Neural cell (in vitro differentiated cells): Measurements from ENCODE around the gene DEFB114. TPM values are rescaled to one million over a fixed set of nuclear protein-coding genes. Genes with fewer than 3 reads are reported as not detected.

Experiments
- H2AFZ ChIP-seq: fragments of 200-600, 300-800 bp; sonication (generic), shearing (Covaris generic); 2 replicates; pipeline ENCODE4 v1.6.0; 2014; ENCODE audit warnings: low read depth, mild to moderate bottlenecking, antibody characterized with exemption, low read length, moderate library complexity
- H3F3A ChIP-seq: fragments of 200-600 bp; shearing (Covaris generic); 2 replicates; pipeline ENCODE4 v1.6.1; 2016; ENCODE audit warnings: mild to moderate bottlenecking, moderate library complexity, mixed read lengths, antibody characterized with exemption, low read length; ENCODE audit not compliant: insufficient read depth, poor library complexity, severe bottlenecking
- H3K27ac ChIP-seq: fragments of 200-600, 300-800 bp; sonication (generic), shearing (Covaris generic); 2 replicates; pipeline ENCODE4 v1.5.1; 2014; ENCODE audit warnings: mild to moderate bottlenecking, low read length, moderate library complexity
- H3K27me3 ChIP-seq: fragments of 300-800, 200-600 bp; sonication (generic), shearing (Covaris generic); 2 replicates; pipeline ENCODE4 v1.6.0; 2014; ENCODE audit warnings: mild to moderate bottlenecking, low read depth, low read length, moderate library complexity; ENCODE audit not compliant: insufficient read depth
- H3K36me3 ChIP-seq: fragments of 300-800, 200-600 bp; sonication (generic), shearing (Covaris generic); 2 replicates; pipeline ENCODE4 v1.5.1; 2014; ENCODE audit warnings: mild to moderate bottlenecking, antibody characterized with exemption, low read length, moderate library complexity; ENCODE audit not compliant: insufficient read depth
- H3K4me2 ChIP-seq: fragments of 300-800, 200-600 bp; sonication (generic), shearing (Covaris generic); 2 replicates; pipeline ENCODE4 v1.6.0; 2014; ENCODE audit warnings: mild to moderate bottlenecking, low read length
- H3K4me3 ChIP-seq: fragments of 300-800, 200-600 bp; sonication (generic), shearing (Covaris generic); 2 replicates; pipeline ENCODE4 v1.5.1; 2014; ENCODE audit warnings: mild to moderate bottlenecking, low read length, moderate library complexity
- H3K79me2 ChIP-seq: fragments of 200-600 bp; shearing (Covaris generic); replicated peaks from 2 replicates; pipeline ENCODE4 v1.6.0; 2014; ENCODE audit warnings: mild to moderate bottlenecking, low read length, moderate library complexity; ENCODE audit not compliant: insufficient read depth
- H3K9ac ChIP-seq: fragments of 300-800, 200-600 bp; sonication (generic), shearing (Covaris generic); 2 replicates; pipeline ENCODE4 v1.6.1; 2016; ENCODE audit warnings: mild to moderate bottlenecking, low read length, mixed read lengths
- H3K9me2 ChIP-seq: fragments of 200-600 bp; shearing (Covaris generic); 2 replicates; pipeline ENCODE4 v1.6.1; 2016; ENCODE audit warnings: mild to moderate bottlenecking, low read length, mixed read lengths; ENCODE audit not compliant: insufficient read depth
- H3K9me3 ChIP-seq: fragments of 200-600, 300-800 bp; sonication (generic), shearing (Covaris generic); 2 replicates; pipeline ENCODE4 v1.6.1; 2016; ENCODE audit warnings: mild to moderate bottlenecking, mixed run types, low read length, moderate library complexity, mixed read lengths
- H4K20me1 ChIP-seq: fragments of 200-600 bp; shearing (Covaris generic); 2 replicates; pipeline ENCODE4 v1.6.1; 2016; ENCODE audit warnings: mild to moderate bottlenecking, mixed run types; ENCODE audit not compliant: insufficient read depth
- EP300 ChIP-seq: fragments of 450-650 bp; conservative IDR thresholded peaks from 2 replicates; pipeline ENCODE4 v1.6.1; 2014; ENCODE audit warnings: antibody characterized with exemption, mild to moderate bottlenecking, moderate library complexity; ENCODE audit not compliant: poor library complexity, severe bottlenecking
- EZH2 ChIP-seq: fragments of 200-600, 300-800 bp; shearing (Covaris generic), sonication (generic); IDR thresholded peaks from 2 replicates; pipeline ENCODE4 v1.6.1; 2014; ENCODE audit warnings: antibody characterized with exemption, low read length, borderline replicate concordance, mild to moderate bottlenecking; ENCODE audit not compliant: insufficient read depth, poor library complexity, severe bottlenecking
- MXI1 ChIP-seq: fragments of 450-650 bp; conservative IDR thresholded peaks from 2 replicates; pipeline ENCODE4 v1.6.1; 2014; ENCODE audit warnings: antibody characterized with exemption, mild to moderate bottlenecking; ENCODE audit not compliant: poor library complexity, severe bottlenecking
- POLR2AphosphoS5 ChIP-seq: IDR thresholded peaks from 2 replicates; pipeline ENCODE4 v1.6.1; 2012
- RAD21 ChIP-seq: fragments of 450-650 bp; conservative IDR thresholded peaks from 2 replicates; pipeline ENCODE4 v1.6.1; 2014; ENCODE audit warnings: antibody characterized with exemption, mild to moderate bottlenecking, moderate library complexity
- REST ChIP-seq: IDR thresholded peaks from 2 replicates; pipeline ENCODE4 v1.6.1; 2012; ENCODE audit warnings: borderline replicate concordance
- SMC3 ChIP-seq: fragments of 450-650 bp; conservative IDR thresholded peaks from 2 replicates; pipeline ENCODE4 v1.6.1; 2014; ENCODE audit warnings: antibody characterized with exemption, mild to moderate bottlenecking, moderate library complexity; ENCODE audit not compliant: poor library complexity
- TAF1 ChIP-seq: IDR thresholded peaks from 2 replicates; pipeline ENCODE4 v1.6.1; 2012; ENCODE audit warnings: low read depth
- polyA plus RNA-seq: library from polyadenylated mRNA; depleted of rRNA; stranded (reverse); fragments of >200 nt; gene quantifications from 2 replicates; pipeline ENCODE4 v1.2.3, GENCODE V29; 2014
- TF ChIP-seq, protein P1 (sequence below): fragments of 450-650 bp; IDR thresholded peaks from 2 replicates; pipeline ENCODE4 v1.5.1; 2014; ENCODE audit warnings: antibody characterized with exemption, mild to moderate bottlenecking, moderate library complexity; ENCODE audit not compliant: poor library complexity, severe bottlenecking

DEFB114 gene
- polyA plus RNA-seq, 1 donor from 2014 or later, result not detected

DNA sequence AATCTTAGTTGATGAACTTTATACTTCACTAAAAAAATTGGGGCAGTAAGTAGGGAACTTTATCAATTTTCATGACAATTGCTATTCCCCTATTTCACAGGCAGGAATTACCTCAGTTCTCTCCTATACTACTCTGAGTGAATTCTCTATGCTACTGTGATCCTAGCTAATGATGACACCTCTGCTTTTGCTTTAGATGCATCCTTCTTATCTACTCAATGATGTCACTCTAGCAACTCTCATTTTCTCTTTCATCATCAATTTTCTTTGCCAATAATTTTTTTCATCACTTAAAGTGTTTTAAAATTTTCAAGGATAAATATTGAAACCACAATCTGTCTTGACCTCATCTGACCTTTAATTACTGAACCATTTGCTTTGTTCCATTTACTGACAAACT is 8.1 kb downstream of the DEFB114 start:
- no peak for TF ChIP-seq POLR2AphosphoS5
- TF ChIP-seq EP300, result no peak
- TF ChIP-seq REST, result no peak
- TF ChIP-seq, protein P1, sequence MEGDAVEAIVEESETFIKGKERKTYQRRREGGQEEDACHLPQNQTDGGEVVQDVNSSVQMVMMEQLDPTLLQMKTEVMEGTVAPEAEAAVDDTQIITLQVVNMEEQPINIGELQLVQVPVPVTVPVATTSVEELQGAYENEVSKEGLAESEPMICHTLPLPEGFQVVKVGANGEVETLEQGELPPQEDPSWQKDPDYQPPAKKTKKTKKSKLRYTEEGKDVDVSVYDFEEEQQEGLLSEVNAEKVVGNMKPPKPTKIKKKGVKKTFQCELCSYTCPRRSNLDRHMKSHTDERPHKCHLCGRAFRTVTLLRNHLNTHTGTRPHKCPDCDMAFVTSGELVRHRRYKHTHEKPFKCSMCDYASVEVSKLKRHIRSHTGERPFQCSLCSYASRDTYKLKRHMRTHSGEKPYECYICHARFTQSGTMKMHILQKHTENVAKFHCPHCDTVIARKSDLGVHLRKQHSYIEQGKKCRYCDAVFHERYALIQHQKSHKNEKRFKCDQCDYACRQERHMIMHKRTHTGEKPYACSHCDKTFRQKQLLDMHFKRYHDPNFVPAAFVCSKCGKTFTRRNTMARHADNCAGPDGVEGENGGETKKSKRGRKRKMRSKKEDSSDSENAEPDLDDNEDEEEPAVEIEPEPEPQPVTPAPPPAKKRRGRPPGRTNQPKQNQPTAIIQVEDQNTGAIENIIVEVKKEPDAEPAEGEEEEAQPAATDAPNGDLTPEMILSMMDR, result no peak
- TF ChIP-seq TAF1, result no peak
- no peak for TF ChIP-seq EZH2
- TF ChIP-seq RAD21, result no peak
- no peak for TF ChIP-seq MXI1
- TF ChIP-seq SMC3, result no peak
- Histone ChIP-seq H3K9ac (no peak overlapping the region), H3K27me3 (no peaks in the 10 kb centered on the region), H3K9me3 (no peaks in the 10 kb centered on the region), H3K36me3 (no peaks in the 10 kb centered on the region), H3K27ac (no peak overlapping the region), H3K4me3 (no peak overlapping the region), H3K9me2 (no peaks in the 10 kb centered on the region), H2AFZ (no peak overlapping the region), H3F3A (no peaks in the 10 kb centered on the region), H3K79me2 (no peaks in the 10 kb centered on the region), H4K20me1 (no peaks in the 10 kb centered on the region), H3K4me2 (no peak overlapping the region)

DNA sequence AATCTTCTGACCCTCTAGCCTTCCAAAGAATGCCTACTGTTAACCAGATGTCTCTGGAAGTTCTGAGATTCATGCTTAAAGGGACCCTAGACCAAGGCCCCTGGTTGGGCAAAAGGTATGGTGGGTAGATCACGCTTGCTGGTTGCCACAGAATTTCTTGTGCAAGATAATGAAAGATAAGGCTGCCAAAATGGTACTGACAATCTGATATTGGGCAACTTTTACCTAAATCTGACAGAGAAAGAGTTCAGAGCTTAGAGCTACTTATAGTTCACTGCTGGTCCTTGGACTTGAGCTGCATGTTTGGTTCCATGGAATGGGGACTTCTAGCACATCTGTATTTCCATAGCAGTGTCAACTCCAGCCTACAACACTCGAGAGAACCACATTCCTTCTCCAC is 12.0 kb downstream of the DEFB114 start:
- no peaks in the 10 kb centered on the region for H3K79me2 ChIP-seq
- no peak overlapping the region for H2AFZ ChIP-seq
- H3K4me2 ChIP-seq, result no peak overlapping the region
- H3K9me2 ChIP-seq, result no peaks in the 10 kb centered on the region
- TF ChIP-seq TAF1, result no peak
- no peak for TF ChIP-seq POLR2AphosphoS5
- no peak for TF ChIP-seq EZH2
- TF ChIP-seq RAD21, result no peak
- TF ChIP-seq, protein P1, result no peak
- no peaks in the 10 kb centered on the region for H3K9me3 ChIP-seq
- no peaks in the 10 kb centered on the region for H3F3A ChIP-seq
- H3K9ac ChIP-seq, result no peak overlapping the region
- no peak overlapping the region for H3K27ac ChIP-seq
- no peaks in the 10 kb centered on the region for H3K36me3 ChIP-seq
- no peaks in the 10 kb centered on the region for H3K27me3 ChIP-seq
- H4K20me1 ChIP-seq, result no peaks in the 10 kb centered on the region
- H3K4me3 ChIP-seq, result no peak overlapping the region
